DOHH2 (cell line): ENCODE results near the gene HMGCS1.

Experiments used
- H3F3A ChIP-seq: fragments of 200-600 bp; sonication (generic), shearing (Covaris generic); 2 replicates; pipeline ENCODE4 v1.6.0; 2016; ENCODE audit warnings: antibody characterized with exemption, mild to moderate bottlenecking; ENCODE audit not compliant: control insufficient read depth, insufficient read depth
- H3K27ac ChIP-seq: fragments of 200-600 bp; sonication (generic); 2 replicates; pipeline ENCODE4 v1.5.1; 2014; ENCODE audit warnings: low read depth, mild to moderate bottlenecking, low read length, moderate library complexity
- H3K27me3 ChIP-seq: fragments of 200-600 bp; sonication (generic); 2 replicates; pipeline ENCODE4 v1.6.1; 2014; ENCODE audit warnings: mild to moderate bottlenecking, low read length, mixed read lengths; ENCODE audit not compliant: control insufficient read depth
- H3K36me3 ChIP-seq: fragments of 200-600 bp; sonication (generic); 2 replicates; pipeline ENCODE4 v1.6.1; 2014; ENCODE audit warnings: mild to moderate bottlenecking, low read length, moderate library complexity, mixed read lengths; ENCODE audit not compliant: control insufficient read depth
- H3K4me1 ChIP-seq: fragments of 200-600 bp; sonication (generic); 2 replicates; pipeline ENCODE4 v1.6.1; 2014; ENCODE audit warnings: mild to moderate bottlenecking, low read length, mixed read lengths; ENCODE audit not compliant: control insufficient read depth
- H3K4me2 ChIP-seq: fragments of 200-600 bp; sonication (generic); 2 replicates; pipeline ENCODE4 v1.6.0; 2014; ENCODE audit warnings: mild to moderate bottlenecking, low read length, moderate library complexity
- H3K4me3 ChIP-seq: fragments of 200-600 bp; sonication (generic); 2 replicates; pipeline ENCODE4 v1.5.1; 2014; ENCODE audit warnings: mild to moderate bottlenecking, low read length, mixed read lengths
- H3K79me2 ChIP-seq: fragments of 200-600 bp; sonication (generic); 2 replicates; pipeline ENCODE4 v1.6.1; 2014; ENCODE audit warnings: mild to moderate bottlenecking, low read length, mixed read lengths; ENCODE audit not compliant: control insufficient read depth
- H3K9me2 ChIP-seq: fragments of 200-600 bp; sonication (generic); replicated peaks from 2 replicates; pipeline ENCODE4 v1.6.1; 2014; ENCODE audit warnings: mild to moderate bottlenecking, low read length, mixed read lengths; ENCODE audit not compliant: control insufficient read depth
- H3K9me3 ChIP-seq: fragments of 200-600 bp; sonication (generic); 2 replicates; pipeline ENCODE4 v1.6.1; 2014; ENCODE audit warnings: antibody characterized with exemption, low read length, mixed read lengths; ENCODE audit not compliant: control insufficient read depth, insufficient read depth
- H4K20me1 ChIP-seq: fragments of 200-600 bp; sonication (generic); 2 replicates; pipeline ENCODE4 v1.6.0; 2014; ENCODE audit warnings: low read depth, mild to moderate bottlenecking, antibody characterized with exemption, low read length, moderate library complexity; ENCODE audit not compliant: control insufficient read depth, insufficient read depth
- CTCF ChIP-seq: fragments of 200-600 bp; sonication (generic); IDR thresholded peaks from one replicate; pipeline ENCODE4 v1.5.1; 2014; ENCODE audit warnings: antibody characterized with exemption, mild to moderate bottlenecking, low read depth, low read length; ENCODE audit not compliant: poor library complexity, severe bottlenecking
- EZH2phosphoT487 ChIP-seq: fragments of 200-600 bp; sonication (generic); IDR thresholded peaks from 2 replicates; pipeline ENCODE4 v1.6.1; 2017; ENCODE audit warnings: borderline replicate concordance, mild to moderate bottlenecking, antibody characterized with exemption, low read length, moderate library complexity, mixed read lengths

The HMGCS1 gene

GRCh38 chr5:43274435-43275114, 38.6 kb downstream of the HMGCS1 start:
- no peaks in the 10 kb centered on the region for H3K9me3 ChIP-seq
- H3K9me2 ChIP-seq = no peaks in the 10 kb centered on the region
- H3K27me3 ChIP-seq = peaks cover 41% of the 10 kb centered on the region
- H3K4me3 ChIP-seq = no peak overlapping the region
- TF ChIP-seq CTCF = no peak
- no peak for TF ChIP-seq EZH2phosphoT487
- no peaks in the 10 kb centered on the region for H3K36me3 ChIP-seq
- no peaks in the 10 kb centered on the region for H3K79me2 ChIP-seq
- H3K27ac ChIP-seq = no peak overlapping the region
- no peaks in the 10 kb centered on the region for H3K4me1 ChIP-seq
- H3K4me2 ChIP-seq = no peak overlapping the region
- H3F3A ChIP-seq = no peaks in the 10 kb centered on the region
- H4K20me1 ChIP-seq = no peaks in the 10 kb centered on the region

GRCh38 chr5:43273552-43273951, 39.7 kb downstream of the HMGCS1 start:
- Histone ChIP-seq H3K27me3 (peaks cover 41% of the 10 kb centered on the region), H3K36me3 (no peaks in the 10 kb centered on the region), H3K27ac (no peak overlapping the region), H3K4me2 (no peak overlapping the region), H3F3A (no peaks in the 10 kb centered on the region), H3K4me1 (no peaks in the 10 kb centered on the region), H3K9me2 (no peaks in the 10 kb centered on the region), H3K9me3 (no peaks in the 10 kb centered on the region), H3K4me3 (no peak overlapping the region), H3K79me2 (no peaks in the 10 kb centered on the region), H4K20me1 (no peaks in the 10 kb centered on the region)
- TF ChIP-seq CTCF (no peak), EZH2phosphoT487 (no peak)

GRCh38 chr5:43270645-43271044, 42.6 kb downstream of the HMGCS1 start:
- H4K20me1 ChIP-seq = no peaks in the 10 kb centered on the region
- H3K9me3 ChIP-seq = no peaks in the 10 kb centered on the region
- H3K9me2 ChIP-seq = no peaks in the 10 kb centered on the region
- H3K36me3 ChIP-seq = no peaks in the 10 kb centered on the region
- no peaks in the 10 kb centered on the region for H3K79me2 ChIP-seq
- no peaks in the 10 kb centered on the region for H3K4me1 ChIP-seq
- no peak overlapping the region for H3K4me3 ChIP-seq
- H3F3A ChIP-seq = no peaks in the 10 kb centered on the region
- TF ChIP-seq CTCF (no peak), EZH2phosphoT487 (no peak)
- H3K27ac ChIP-seq = no peak overlapping the region
- H3K4me2 ChIP-seq = no peak overlapping the region
- peaks cover 37% of the 10 kb centered on the region for H3K27me3 ChIP-seq
